Ecto neural progenitor cell (in vitro differentiated cells): Measurements from ENCODE around the gene TRIM5.
"Not testable (repeated sequence)": the region's sequence is repeated elsewhere in the genome, so short reads cannot be mapped to it uniquely, and the experiment has no call there.

ENCODE experiments used
- DNase-seq: peaks from one replicate; pipeline ENCODE4 v3.0.0-alpha.2; 2018; ENCODE audit warnings: low spot score

The TRIM5 gene

GRCh38 chr11:5689551-5689983 is 4.7 kb upstream of the TRIM5 start, which contains the start of gene TRIM22:
TSS of gene TRIM22 (plus strand) at chr11:5689790. CDS start at chr11:5696233, 6,443 bp downstream.
- DNase-seq = no peak

- no peak for DNase-seq
These were observed 3.6 kb upstream of the TRIM5 start for GRCh38 chr11:5688482-5688881.

GRCh38 chr11:5686426-5686825 is 1.6 kb upstream of the TRIM5 start:
- DNase-seq = no peak

GRCh38 chr11:5684036-5684645 is 733 bp downstream of the TRIM5 start:
- no peak for DNase-seq

- DNase-seq = not testable (repeated sequence)
These were observed 1.3 kb downstream of the TRIM5 start for GRCh38 chr11:5683620-5684019.

- DNase-seq = not testable (repeated sequence)
These were observed 1.9 kb downstream of the TRIM5 start for GRCh38 chr11:5682890-5683441.

GRCh38 chr11:5679811-5680210 is 5.1 kb downstream of the TRIM5 start:
- DNase-seq = no peak

- no peak for DNase-seq
These were observed 10.5 kb downstream of the TRIM5 start for GRCh38 chr11:5674391-5674790.

GRCh38 chr11:5671831-5672230 is 13.0 kb downstream of the TRIM5 start:
- no peak for DNase-seq

GRCh38 chr11:5666402-5666793 is 18.5 kb downstream of the TRIM5 start:
- no peak for DNase-seq

GRCh38 chr11:5665746-5666401 is 19.0 kb downstream of the TRIM5 start:
- no peak for DNase-seq

GRCh38 chr11:5665051-5665570 is 19.8 kb downstream of the TRIM5 start:
- DNase-seq = no peak

- no peak for DNase-seq
These were observed 21.4 kb downstream of the TRIM5 start for GRCh38 chr11:5663511-5663910.

- DNase-seq = no peak
These were observed 26.6 kb downstream of the TRIM5 start for GRCh38 chr11:5658318-5658717.

GRCh38 chr11:5656956-5657355 is 27.9 kb downstream of the TRIM5 start:
- DNase-seq = not testable (repeated sequence)

GRCh38 chr11:5655474-5655873 is 29.4 kb downstream of the TRIM5 start:
- DNase-seq = no peak

GRCh38 chr11:5646139-5646538 is 38.7 kb downstream of the TRIM5 start:
- no peak for DNase-seq

GRCh38 chr11:5643585-5643984 is 41.3 kb downstream of the TRIM5 start:
- no peak for DNase-seq

- no peak for DNase-seq
These were observed 44.9 kb downstream of the TRIM5 start for GRCh38 chr11:5639953-5640352.

- no peak for DNase-seq
These were observed 52.8 kb downstream of the TRIM5 start for GRCh38 chr11:5631969-5632635.

- DNase-seq = no peak
These were observed 53.5 kb downstream of the TRIM5 start for GRCh38 chr11:5631417-5631816.

- no peak for DNase-seq
These were observed 58.7 kb downstream of the TRIM5 start for GRCh38 chr11:5626196-5626595.

- DNase-seq = no peak
These were observed 59.6 kb downstream of the TRIM5 start for GRCh38 chr11:5625281-5625680.
